CD14-positive monocyte (primary cell): ENCODE measurements around the gene UBE2H. TPM values are rescaled to one million over a fixed set of nuclear protein-coding genes. Genes with fewer than 3 reads are reported as not detected.
A peak's percentile ranks its signal among the peaks of the same experiment; 100 is the strongest.

ENCODE experiments used
- DNase-seq, 3 donors: peaks; one replicate each; pipeline ENCODE4 v3.0.0-alpha.2; 2011 to 2022
- H2AFZ ChIP-seq: 2 replicates; pipeline ENCODE4 v1.6.0; 2012; ENCODE audit warnings: mild to moderate bottlenecking, low read depth, low read length, inconsistent platforms; ENCODE audit not compliant: insufficient read depth, poor library complexity, severe bottlenecking
- H3K27ac ChIP-seq, 2 donors: 1 replicate in 1 of 2; 2 replicates in 1 of 2; pipeline ENCODE4 v1.5.1; 2012 to 2013; ENCODE audit warnings: low read length in 2 of 2, control low read depth in 1 of 2, inconsistent platforms in 1 of 2, low read depth in 1 of 2, mild to moderate bottlenecking in 1 of 2
- H3K27me3 ChIP-seq, 2 donors: one replicate each; pipeline versions ENCODE4 v1.6.0 to v1.6.1; 2011 to 2013; ENCODE audit warnings: low read length in 2 of 2; ENCODE audit not compliant: control insufficient read depth in 2 of 2, insufficient read depth in 2 of 2
- H3K36me3 ChIP-seq, 2 donors: replicated peaks in 1 of 2; 1 replicate in 1 of 2; 2 replicates in 1 of 2; pipeline versions ENCODE4 v1.5.1 to v1.6.1; 2012 to 2013; ENCODE audit warnings: low read length in 2 of 2, control low read depth in 1 of 2, inconsistent platforms in 1 of 2, mild to moderate bottlenecking in 1 of 2; ENCODE audit not compliant: insufficient read depth in 2 of 2, control insufficient read depth in 1 of 2
- H3K4me1 ChIP-seq, 2 donors: 1 replicate in 1 of 2; 2 replicates in 1 of 2; pipeline versions ENCODE4 v1.5.1 to v1.6.1; 2012 to 2013; ENCODE audit warnings: low read length in 2 of 2, control low read depth in 1 of 2, inconsistent platforms in 1 of 2, mild to moderate bottlenecking in 1 of 2, moderate library complexity in 1 of 2; ENCODE audit not compliant: insufficient read depth in 2 of 2, control insufficient read depth in 1 of 2
- H3K4me2 ChIP-seq: replicated peaks from 2 replicates; pipeline ENCODE3; 2012; ENCODE audit warnings: low read length, moderate library complexity, mild to moderate bottlenecking; ENCODE audit not compliant: poor library complexity, severe bottlenecking; ENCODE audit errors: extremely low read depth
- H3K4me3 ChIP-seq, 3 experiments: fragments of 200-600 bp in 1 of 3; sonication (generic) in 1 of 3; replicated peaks in 1 of 3; 1 replicate in 2 of 3; 2 replicates in 1 of 3; pipeline ENCODE4 v1.5.1; 2011 to 2013; ENCODE audit warnings: low read length in 3 of 3, mild to moderate bottlenecking in 3 of 3, control low read depth in 2 of 3, low read depth in 2 of 3, inconsistent platforms in 1 of 3, moderate library complexity in 1 of 3
- H3K79me2 ChIP-seq: 2 replicates; pipeline ENCODE4 v1.6.0; 2012; ENCODE audit warnings: mild to moderate bottlenecking, control low read depth, inconsistent platforms, low read length, moderate library complexity; ENCODE audit not compliant: insufficient read depth
- H3K9ac ChIP-seq: 2 replicates; pipeline ENCODE4 v1.6.0; 2017; ENCODE audit warnings: low read length, mild to moderate bottlenecking; ENCODE audit not compliant: insufficient read depth, poor library complexity, severe bottlenecking
- H3K9me3 ChIP-seq, 2 donors: replicated peaks in 1 of 2; 1 replicate in 1 of 2; 2 replicates in 1 of 2; pipeline versions ENCODE4 v1.5.1 to v1.6.1; 2012 to 2013; ENCODE audit warnings: low read length in 2 of 2, control low read depth in 1 of 2; ENCODE audit not compliant: control insufficient read depth in 1 of 2, insufficient read depth in 1 of 2
- H4K20me1 ChIP-seq: 2 replicates; pipeline ENCODE4 v1.6.0; 2012; ENCODE audit warnings: mild to moderate bottlenecking, low read length, control low read depth, moderate library complexity; ENCODE audit not compliant: insufficient read depth
- H3K27ac Mint-ChIP-seq, 7 donors: one replicate each; pipeline ENCODE4 v1.8.0; 2020; ENCODE audit warnings: mild to moderate bottlenecking in 7 of 7, mixed read lengths in 7 of 7, moderate library complexity in 6 of 7, inconsistent platforms in 2 of 7
- H3K27me3 Mint-ChIP-seq, 3 donors: one replicate each; pipeline ENCODE4 v1.8.0; 2021 to 2022; ENCODE audit warnings: low read depth in 3 of 3, mild to moderate bottlenecking in 3 of 3, mixed read lengths in 3 of 3, moderate library complexity in 3 of 3, inconsistent platforms in 1 of 3
- H3K36me3 Mint-ChIP-seq, 2 donors: one replicate each; pipeline ENCODE4 v1.8.0; 2020; ENCODE audit warnings: mixed read lengths in 2 of 2, inconsistent platforms in 1 of 2, mild to moderate bottlenecking in 1 of 2
- H3K4me1 Mint-ChIP-seq: one replicate; pipeline ENCODE4 v1.8.0; 2020; ENCODE audit warnings: mild to moderate bottlenecking, mixed read lengths
- H3K4me3 Mint-ChIP-seq, 2 donors: one replicate each; pipeline ENCODE4 v1.8.0; 2020; ENCODE audit warnings: mild to moderate bottlenecking in 2 of 2, mixed read lengths in 2 of 2, moderate library complexity in 1 of 2
- H3K9me3 Mint-ChIP-seq, 7 donors: one replicate each; pipeline ENCODE4 v1.8.0; 2020 to 2022; ENCODE audit warnings: mixed read lengths in 7 of 7, mild to moderate bottlenecking in 6 of 7, moderate library complexity in 6 of 7, inconsistent platforms in 2 of 7
- CTCF ChIP-seq: fragments of 200-600 bp; IDR thresholded peaks from one replicate; pipeline ENCODE4 v1.8.0; 2022; ENCODE audit warnings: antibody characterized with exemption, mild to moderate bottlenecking
- WGBS: methylation state at CpG from one replicate; pipeline ENCODE4 v1.1.5; 2013; ENCODE audit warnings: missing lambda C conversion rate; ENCODE audit not compliant: insufficient coverage; 5-methylcytosine and 5-hydroxymethylcytosine counted together
- intact Hi-C, 2 donors: fragments of 100-400 bp; cut with micrococcal nuclease; formaldehyde crosslinking; loops; one replicate each; pipeline versions ENCODE4 v1.15.0 to v1.15.1; 2023
- polyA plus RNA-seq, 3 donors: library from polyadenylated mRNA; depleted of rRNA in 1 of 3; unstranded in 2 of 3; stranded (reverse) in 1 of 3; fragments of 300-500 nt in 2 of 3; fragments of >200 nt in 1 of 3; fragmentation: Illumina TruSeq in 2 of 3; gene quantifications; 1 replicate in 2 of 3; 2 replicates in 1 of 3; pipeline ENCODE4 v1.2.3, GENCODE V29; 2012 to 2021

UBE2H gene
- polyA plus RNA-seq, 3 donors = 12.6 to 26.0 (median 16.0) TPM

- H2AFZ ChIP-seq = peak overlapping the region; percentile 78
Observed at GRCh38 chr7:129951226-129952085, 1.3 kb downstream of the UBE2H start.

More at GRCh38 chr7:129951226-129952085, 1.3 kb downstream of the UBE2H start:
- peak in 1 of 3 donors; percentile 19 for DNase-seq
- peak; percentile 10 for TF ChIP-seq CTCF
- Histone ChIP-seq H3K4me2 (peak overlapping the region; percentile 94), H4K20me1 (peaks cover 51% of the 10 kb centered on the region), H3K36me3 (no peaks in the 10 kb centered on the region), H3K4me1 (peaks cover 34 to 37% of the 10 kb centered on the region in 2 donors), H3K9me3 (no peaks in the 10 kb centered on the region), H3K4me3 (peak overlapping the region; percentile 89 to 96 (median 91)), H3K27me3 (no peaks in the 10 kb centered on the region), H3K79me2 (peaks cover 62% of the 10 kb centered on the region), H3K27ac (peak overlapping the region; percentile 80 to 89), H3K9ac (peak overlapping the region; percentile 95)
- H3K4me1 Mint-ChIP-seq = peaks cover 10% of the 10 kb centered on the region
- H3K27me3 Mint-ChIP-seq = peaks cover 0 to 2% (median 1%) of the 10 kb centered on the region in 3 donors
- peaks cover 0 to 1% (median 0%) of the 10 kb centered on the region in 7 donors for H3K9me3 Mint-ChIP-seq
- H3K36me3 Mint-ChIP-seq = no peaks in the 10 kb centered on the region
- H3K27ac Mint-ChIP-seq = peak overlapping the region in 5 of 7 donors; percentile 89 to 96 (median 94)
- no peak overlapping the region for H3K4me3 Mint-ChIP-seq
- intact Hi-C loops = loop anchor here in 1 of 2 donors (5.0 to 10.0 kb wide), 3 partner anchors 61 to 121 kb away; partner anchors contain the start of gene KLHDC10
- 0% methylated on average over 1 of the region's 8 CpGs for WGBS
